Upper lobe of right lung (tissue), 1 donor: ENCODE data around the gene TMEM9B. TPM values are rescaled to one million over a fixed set of nuclear protein-coding genes. Genes with fewer than 3 reads are reported as not detected.

Experiments
- ATAC-seq: fragments of 200-7000 bp; cut with Tn5 transposase; one replicate; pipeline ENCODE4 v1.9.1; 2020; ENCODE audit warnings: mild to moderate bottlenecking, moderate library complexity
- DNase-seq: peaks from one replicate; pipeline ENCODE4 v3.0.0-alpha.2; 2020
- H3K27ac ChIP-seq: fragments of 200-600 bp; one replicate; pipeline ENCODE4 v1.8.0; 2022
- H3K27me3 ChIP-seq: fragments of 200-600 bp; one replicate; pipeline ENCODE4 v1.8.0; 2022; ENCODE audit warnings: mild to moderate bottlenecking
- H3K36me3 ChIP-seq: fragments of 200-600 bp; one replicate; pipeline ENCODE4 v1.8.0; 2022
- H3K4me1 ChIP-seq: fragments of 200-600 bp; one replicate; pipeline ENCODE4 v1.8.0; 2022
- H3K4me3 ChIP-seq: fragments of 200-600 bp; one replicate; pipeline ENCODE4 v1.8.0; 2022; ENCODE audit warnings: mild to moderate bottlenecking
- H3K9me3 ChIP-seq: fragments of 200-600 bp; one replicate; pipeline ENCODE4 v1.8.0; 2022
- CTCF ChIP-seq: fragments of 200-600 bp; IDR thresholded peaks from one replicate; pipeline ENCODE4 v1.8.0; 2022; ENCODE audit warnings: antibody characterized with exemption
- intact Hi-C: fragments of 100-400 bp; cut with DNase I; formaldehyde crosslinking; loops from one replicate; pipeline ENCODE4 v1.11.0; 2022
- total RNA-seq: library from RNA; stranded (reverse); fragmentation: NEBNext Ultra II Directional; extraction: Animal tissue kit (Norgen Biotek cat#: 25700); gene quantifications from one replicate; pipeline ENCODE4 v1.2.1, GENCODE V29; 2021
- donor health status: DM: no; HTN: yes; CAD: no; lungs with severe emphysema.

The TMEM9B gene
- total RNA-seq, 1 donor from 2014 or later: 64.9 TPM

GRCh38 chr11:8956860-8957259 is 7.4 kb downstream of the TMEM9B start:
- DNase-seq: no peak
- Histone ChIP-seq H3K4me3 (no peak overlapping the region), H3K36me3 (peaks cover 50% of the 10 kb centered on the region), H3K27me3 (no peaks in the 10 kb centered on the region), H3K4me1 (peaks cover 22% of the 10 kb centered on the region), H3K9me3 (no peaks in the 10 kb centered on the region), H3K27ac (no peak overlapping the region)
- intact Hi-C loops: no loop called here
- no peak for ATAC-seq
- no peak for TF ChIP-seq CTCF

GRCh38 chr11:8948886-8949285 is 15.4 kb downstream of the TMEM9B start:
- no peak for ATAC-seq
- H3K9me3 ChIP-seq: no peaks in the 10 kb centered on the region
- no peak for TF ChIP-seq CTCF
- no peak overlapping the region for H3K27ac ChIP-seq
- H3K27me3 ChIP-seq: no peaks in the 10 kb centered on the region
- H3K4me3 ChIP-seq: no peak overlapping the region
- DNase-seq: no peak
- intact Hi-C loops: no loop called here
- no peaks in the 10 kb centered on the region for H3K4me1 ChIP-seq
- H3K36me3 ChIP-seq: peaks cover 68% of the 10 kb centered on the region

GRCh38 chr11:8947230-8947943 is 16.9 kb downstream of the TMEM9B start:
- no peak for ATAC-seq
- DNase-seq: no peak
- Histone ChIP-seq H3K9me3 (no peaks in the 10 kb centered on the region), H3K4me3 (no peak overlapping the region), H3K27me3 (no peaks in the 10 kb centered on the region), H3K27ac (no peak overlapping the region), H3K4me1 (no peaks in the 10 kb centered on the region), H3K36me3 (peaks cover 54% of the 10 kb centered on the region)
- TF ChIP-seq CTCF: no peak
- intact Hi-C loops: no loop called here

- H3K27ac ChIP-seq: no peak within 1 kb of the TSS
- no peak for DNase-seq
- no peak for ATAC-seq
- H3K36me3 ChIP-seq: peaks cover 9% of the 10 kb centered on the region
- no peaks in the 10 kb centered on the region for H3K9me3 ChIP-seq
- H3K27me3 ChIP-seq: no peaks in the 10 kb centered on the region
- H3K4me3 ChIP-seq: no peak within 1 kb of the TSS
- H3K4me1 ChIP-seq: no peaks in the 10 kb centered on the region
- intact Hi-C loops: no loop called here
- TF ChIP-seq CTCF: no peak
These were observed 21.6 kb downstream of the TMEM9B start, which contains the start of gene ASCL3 for GRCh38 chr11:8942518-8943066. TSS of gene ASCL3 (minus strand) at chr11:8943016. CDS start at chr11:8938161, 4,855 bp downstream.

- ATAC-seq: no peak
- Histone ChIP-seq H3K27ac (no peak overlapping the region), H3K4me1 (no peaks in the 10 kb centered on the region), H3K27me3 (no peaks in the 10 kb centered on the region), H3K36me3 (peaks cover 3% of the 10 kb centered on the region), H3K9me3 (no peaks in the 10 kb centered on the region), H3K4me3 (no peak overlapping the region)
- intact Hi-C loops: no loop called here
- no peak for DNase-seq
- TF ChIP-seq CTCF: no peak
These were observed 22.7 kb downstream of the TMEM9B start for GRCh38 chr11:8941341-8942103.
